Coronary artery (tissue), 2 donors: ENCODE results near the gene TNFAIP8.

Experiments
- DNase-seq: peaks from one replicate; pipeline ENCODE4 v3.0.0-alpha.2; 2017; ENCODE audit warnings: low spot score
- H3K27ac ChIP-seq, 2 donors: fragments of 200-600 bp; sonication (generic); one replicate each; pipeline ENCODE4 v1.5.1; 2016 to 2019
- H3K4me3 ChIP-seq: fragments of 200-600 bp; sonication (generic); 2 replicates; pipeline ENCODE4 v1.5.1; 2016; ENCODE audit warnings: mild to moderate bottlenecking, moderate library complexity
- TF ChIP-seq, protein P1 (sequence below): fragments of 200-600 bp; sonication (generic); IDR thresholded peaks from one replicate; pipeline ENCODE4 v1.5.1; 2019; ENCODE audit warnings: antibody characterized with exemption

TNFAIP8 gene

DNA sequence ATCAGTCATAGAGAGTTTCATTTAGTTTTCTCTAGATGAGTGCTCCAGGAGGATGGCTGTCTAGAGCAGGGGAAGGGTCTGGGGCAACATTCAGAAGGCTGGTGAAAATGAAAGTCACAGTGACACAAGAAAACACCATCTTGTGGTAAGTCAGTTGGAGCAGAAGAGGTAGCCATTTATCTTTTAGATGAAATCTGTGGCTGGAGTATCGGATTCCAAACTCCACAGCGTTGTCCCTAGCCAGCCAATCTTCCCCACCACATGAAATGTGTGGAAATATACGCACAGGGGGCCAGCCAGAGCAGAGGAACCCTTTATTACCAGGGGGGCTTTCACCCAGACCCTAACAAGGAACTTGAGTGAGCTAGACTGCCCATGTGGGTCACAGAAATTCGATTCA lies 15.9 kb upstream of the TNFAIP8 start:
- Histone ChIP-seq H3K27ac (no peak overlapping the region), H3K4me3 (no peak overlapping the region)
- DNase-seq: no peak
- TF ChIP-seq, protein P1, sequence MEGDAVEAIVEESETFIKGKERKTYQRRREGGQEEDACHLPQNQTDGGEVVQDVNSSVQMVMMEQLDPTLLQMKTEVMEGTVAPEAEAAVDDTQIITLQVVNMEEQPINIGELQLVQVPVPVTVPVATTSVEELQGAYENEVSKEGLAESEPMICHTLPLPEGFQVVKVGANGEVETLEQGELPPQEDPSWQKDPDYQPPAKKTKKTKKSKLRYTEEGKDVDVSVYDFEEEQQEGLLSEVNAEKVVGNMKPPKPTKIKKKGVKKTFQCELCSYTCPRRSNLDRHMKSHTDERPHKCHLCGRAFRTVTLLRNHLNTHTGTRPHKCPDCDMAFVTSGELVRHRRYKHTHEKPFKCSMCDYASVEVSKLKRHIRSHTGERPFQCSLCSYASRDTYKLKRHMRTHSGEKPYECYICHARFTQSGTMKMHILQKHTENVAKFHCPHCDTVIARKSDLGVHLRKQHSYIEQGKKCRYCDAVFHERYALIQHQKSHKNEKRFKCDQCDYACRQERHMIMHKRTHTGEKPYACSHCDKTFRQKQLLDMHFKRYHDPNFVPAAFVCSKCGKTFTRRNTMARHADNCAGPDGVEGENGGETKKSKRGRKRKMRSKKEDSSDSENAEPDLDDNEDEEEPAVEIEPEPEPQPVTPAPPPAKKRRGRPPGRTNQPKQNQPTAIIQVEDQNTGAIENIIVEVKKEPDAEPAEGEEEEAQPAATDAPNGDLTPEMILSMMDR: no peak

DNA sequence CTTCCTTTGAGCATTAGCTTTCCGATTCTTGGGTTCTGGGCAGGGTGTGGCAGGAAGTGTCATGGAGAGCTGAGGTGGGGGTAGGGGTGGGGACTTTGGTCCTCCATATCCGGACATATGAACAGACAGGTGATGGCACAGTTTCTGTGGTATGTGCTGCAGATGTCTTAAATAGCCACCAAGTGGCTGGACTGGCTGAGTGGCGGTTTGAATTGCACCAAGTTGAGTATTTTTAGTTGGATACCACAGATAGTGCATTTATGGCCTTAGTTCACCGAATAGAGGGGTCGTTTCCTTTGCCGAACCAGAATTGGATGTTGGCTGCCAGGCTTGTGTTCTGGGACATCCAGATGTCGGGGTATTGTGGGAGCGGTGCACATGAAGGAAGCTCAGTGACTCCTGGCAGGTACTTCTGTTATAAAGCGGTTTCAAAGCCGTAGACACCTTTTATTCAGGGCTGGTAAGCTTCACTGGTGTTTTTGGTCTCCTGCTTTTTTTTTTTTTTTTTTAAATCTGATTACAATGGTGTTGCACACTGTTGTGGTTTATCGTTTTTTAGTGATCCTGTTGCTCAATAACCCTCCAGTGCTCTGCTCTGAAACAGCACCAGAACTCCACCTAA lies 15.1 kb upstream of the TNFAIP8 start:
- no peak overlapping the region for H3K4me3 ChIP-seq
- TF ChIP-seq, protein P1: no peak
- no peak for DNase-seq
- no peak overlapping the region for H3K27ac ChIP-seq

DNA sequence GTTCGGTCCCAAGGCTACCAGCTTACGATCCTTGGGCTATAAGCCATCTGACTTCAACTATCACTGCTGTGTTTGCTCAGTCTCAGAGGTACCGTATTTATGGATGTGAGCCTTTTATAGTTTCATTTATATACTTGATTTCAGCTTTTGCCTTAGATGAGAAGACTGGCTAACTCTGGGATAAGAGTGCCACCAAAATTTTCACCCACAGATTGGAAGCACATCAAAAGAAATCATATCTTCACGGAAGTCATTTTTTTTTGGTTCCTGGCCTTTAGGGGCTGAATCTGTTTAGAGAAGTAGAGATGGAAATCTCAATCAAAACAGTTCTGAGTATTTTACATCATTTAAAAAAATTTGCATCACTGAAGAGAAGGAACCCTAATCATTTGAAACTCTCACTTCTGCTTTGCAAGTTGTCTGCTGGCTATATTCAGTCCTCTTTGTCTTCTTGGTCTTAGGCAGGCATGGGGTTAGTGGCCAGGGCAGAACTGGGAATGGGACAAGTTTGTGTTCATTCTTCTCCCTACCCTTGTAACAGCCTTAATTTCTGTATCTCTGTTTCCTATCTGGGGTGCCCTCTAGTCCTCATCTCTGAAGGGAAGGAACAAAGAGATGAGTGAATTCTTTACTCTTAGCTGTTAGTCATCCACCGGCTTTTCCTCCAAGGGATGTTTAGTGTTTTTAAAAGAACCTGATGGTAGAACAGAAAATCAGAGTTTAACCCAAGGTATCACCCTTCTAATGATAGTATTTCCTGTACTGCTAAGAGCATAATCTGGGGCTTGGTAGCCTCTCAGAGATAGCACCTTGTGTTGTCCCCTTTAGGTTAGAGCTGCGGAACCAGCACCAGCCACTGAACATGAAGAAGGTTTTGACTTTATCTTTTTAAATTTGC lies 14.1 kb upstream of the TNFAIP8 start:
- H3K27ac ChIP-seq: no peak overlapping the region

GRCh38 chr5:119342406-119342805 lies 13.4 kb upstream of the TNFAIP8 start:
- no peak overlapping the region for H3K4me3 ChIP-seq
- TF ChIP-seq, protein P1: no peak
- DNase-seq: no peak
- H3K27ac ChIP-seq: no peak overlapping the region

More for the DNA sequence above, 14.1 kb upstream of the TNFAIP8 start:
- no peak overlapping the region for H3K4me3 ChIP-seq
- no peak for DNase-seq
- TF ChIP-seq, protein P1: no peak

GRCh38 chr5:119343052-119343451 lies 12.8 kb upstream of the TNFAIP8 start:
- no peak for DNase-seq
- no peak overlapping the region for H3K4me3 ChIP-seq
- TF ChIP-seq, protein P1: no peak
- no peak overlapping the region for H3K27ac ChIP-seq

DNA sequence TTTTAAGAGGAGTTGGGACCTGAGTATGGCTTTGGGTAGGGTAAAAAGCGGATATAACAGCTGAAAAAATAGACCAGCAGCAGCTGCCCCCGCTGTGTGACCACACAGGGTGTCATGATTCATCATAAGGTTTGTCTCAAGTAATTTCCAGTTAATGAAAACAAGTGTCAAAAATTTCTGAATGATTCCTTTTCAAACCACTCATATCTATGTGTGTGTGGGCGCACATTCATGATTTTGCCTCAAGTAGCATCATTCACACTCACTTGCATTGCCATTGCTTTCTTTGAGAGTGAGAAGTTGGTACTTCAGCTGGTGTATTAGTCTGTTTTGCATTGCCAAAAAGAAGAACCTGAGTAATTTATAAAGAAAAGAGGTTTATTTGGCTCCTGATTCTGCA lies 12.1 kb upstream of the TNFAIP8 start:
- no peak for DNase-seq
- Histone ChIP-seq H3K27ac (no peak overlapping the region), H3K4me3 (no peak overlapping the region)
- TF ChIP-seq, protein P1: no peak
